HG03103 (cell line): ENCODE measurements around the gene PTHLH.

Source experiments
- ATAC-seq: cut with Tn5 transposase; IDR thresholded peaks from one replicate; pipeline ENCODE4 v1.9.1; 2021; ENCODE audit warnings: low read depth; ENCODE audit not compliant: unreplicated experiment

PTHLH gene

DNA sequence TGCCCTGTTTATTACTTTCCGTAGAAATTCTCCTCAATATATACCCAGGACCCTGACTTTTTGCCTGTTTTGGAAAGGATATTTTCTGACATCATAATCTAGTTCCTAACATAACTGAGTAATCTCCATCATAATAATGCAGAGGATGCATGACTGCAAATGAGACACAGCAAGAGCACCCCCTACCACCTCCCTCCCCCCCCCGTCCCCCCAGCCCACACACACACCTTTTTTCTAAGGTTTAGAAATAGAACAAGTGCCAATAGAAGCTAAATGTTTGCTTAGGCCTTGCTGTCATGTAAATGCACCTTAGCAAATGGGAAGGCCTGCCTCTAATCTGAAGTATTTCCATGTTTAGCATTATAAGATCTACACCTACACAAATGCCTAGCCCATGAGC lies at the start of gene PTHLH:
PTHLH (minus strand) TSS at position 13 of the 400 bp plus-strand sequence. CDS start 3,239 bp downstream, outside the sequence.
- ATAC-seq, result no peak

GRCh38 chr12:28021704-28022103 lies 49.2 kb upstream of the PTHLH start:
- no peak for ATAC-seq

- ATAC-seq, result no peak
Measured at GRCh38 chr12:28017873-28018255, 45.3 kb upstream of the PTHLH start.

DNA sequence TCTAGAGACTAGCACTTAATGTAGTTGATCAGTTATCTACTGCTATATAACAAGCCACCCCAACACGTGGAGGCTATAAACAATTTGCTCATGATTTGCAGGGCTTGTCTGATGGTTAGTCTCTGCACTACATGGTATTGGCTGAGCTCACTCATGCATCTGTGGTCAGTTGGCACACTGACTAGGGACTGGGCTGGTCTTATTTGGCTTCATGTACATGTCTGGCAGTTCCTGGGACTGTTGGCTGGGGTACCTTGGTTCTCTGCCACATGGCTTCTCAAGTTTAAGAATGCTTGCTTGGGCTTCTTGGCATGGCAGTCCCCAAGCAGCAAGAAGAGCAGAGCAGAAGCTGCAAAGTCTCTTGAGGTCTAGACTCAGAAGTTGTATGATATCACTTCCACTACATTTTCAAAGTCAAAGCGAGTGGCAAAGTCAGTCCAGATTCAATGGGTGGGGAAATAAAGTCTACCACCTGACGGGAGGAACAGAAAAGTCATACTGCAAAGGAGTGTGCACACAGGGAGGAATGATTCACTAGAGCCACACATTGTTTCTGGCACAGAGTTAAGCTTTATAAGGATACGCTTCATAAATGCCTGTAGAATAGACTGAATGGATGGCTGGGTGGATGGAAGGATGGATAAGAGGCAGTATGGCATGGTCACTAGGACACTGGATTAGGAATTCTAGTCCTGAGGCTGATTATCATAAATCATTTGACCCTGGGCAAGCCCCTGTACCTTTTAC lies 44.8 kb upstream of the PTHLH start:
- no peak for ATAC-seq

DNA sequence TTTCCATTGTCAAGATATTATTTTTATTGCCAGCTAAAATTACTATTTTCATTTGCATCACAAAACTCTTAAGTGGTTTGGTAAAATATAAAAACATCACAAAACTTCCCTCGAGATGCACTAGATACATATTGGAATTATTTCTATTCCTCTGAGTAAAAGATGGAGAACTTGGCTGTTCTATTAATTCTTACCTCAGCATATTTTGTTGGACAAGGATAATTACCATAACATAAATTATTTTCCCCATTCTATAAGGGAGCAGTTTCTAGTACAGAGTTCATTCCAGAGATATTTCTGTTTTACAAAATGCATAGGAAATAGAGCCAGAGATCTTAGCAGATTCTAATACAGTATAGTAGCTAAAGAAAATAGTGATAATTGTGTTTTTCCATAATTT lies 42.6 kb upstream of the PTHLH start:
- ATAC-seq, result no peak

DNA sequence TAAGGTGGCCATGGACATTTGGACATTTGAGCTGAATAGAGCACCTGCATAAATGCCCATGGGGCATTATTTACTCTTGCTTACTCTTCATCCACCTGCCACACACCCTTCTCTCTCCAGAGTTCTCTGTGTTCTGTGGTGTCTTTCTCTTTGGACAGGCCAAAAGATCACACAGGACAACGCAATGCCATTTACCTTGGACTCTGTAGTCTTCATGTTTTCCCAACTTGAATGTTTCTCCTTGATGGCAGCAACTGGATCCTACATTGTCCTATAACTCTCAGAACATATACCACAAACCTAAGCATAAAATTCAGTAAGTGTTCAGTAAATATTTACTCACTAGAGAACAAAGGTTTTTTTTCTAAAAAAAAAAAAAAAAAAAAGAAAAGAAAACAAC lies 41.7 kb upstream of the PTHLH start:
- no peak for ATAC-seq

DNA sequence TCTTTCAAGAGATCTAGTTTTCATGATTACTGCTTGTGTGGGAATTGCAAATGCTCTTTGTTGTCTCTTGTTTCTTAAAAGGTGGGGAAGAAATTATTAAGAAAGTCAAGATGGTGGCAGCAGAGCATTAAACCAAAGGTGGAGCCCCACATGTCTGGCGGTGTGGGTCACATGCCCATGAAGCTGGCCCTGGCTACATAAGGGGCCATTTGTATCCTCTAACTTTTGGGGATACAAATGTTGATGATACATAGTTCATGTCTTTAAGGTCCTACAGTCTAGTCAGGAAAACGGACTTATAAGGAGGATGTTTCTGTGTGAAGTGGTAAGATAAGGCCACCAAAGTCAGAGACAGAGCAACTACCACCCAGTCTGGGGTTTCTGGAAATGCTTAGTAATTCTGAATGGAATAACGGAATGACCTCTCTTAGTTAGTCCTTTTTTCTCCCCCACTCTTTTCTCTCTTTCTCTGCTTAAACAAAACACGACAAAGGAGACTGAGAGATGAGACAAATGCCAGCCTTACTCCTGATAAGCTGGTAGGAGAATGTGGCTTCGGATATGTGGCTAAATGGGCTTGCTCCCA lies 39.9 kb upstream of the PTHLH start:
- ATAC-seq, result no peak

GRCh38 chr12:28010036-28010435 lies 37.5 kb upstream of the PTHLH start:
- ATAC-seq, result no peak

DNA sequence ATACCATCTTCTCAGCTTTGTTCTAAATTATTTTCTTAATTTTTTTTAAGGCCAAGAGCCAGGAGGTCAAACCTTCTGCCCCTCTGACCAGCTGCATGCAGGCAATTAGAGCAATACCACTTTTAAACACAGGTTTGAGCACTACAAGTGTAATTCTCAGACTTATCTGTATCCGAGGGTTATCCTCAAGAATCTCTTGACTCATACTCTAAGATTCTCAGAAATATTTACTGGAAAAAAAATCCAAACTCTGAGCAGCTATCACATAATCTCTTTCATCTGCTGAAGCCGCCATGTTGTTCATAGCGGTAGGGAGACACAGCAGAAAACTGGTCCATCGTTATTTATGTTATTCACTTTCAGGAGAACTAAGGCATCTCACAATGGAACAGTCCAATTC lies 27.4 kb upstream of the PTHLH start:
- no peak for ATAC-seq

GRCh38 chr12:27999521-27999920 lies 27.0 kb upstream of the PTHLH start:
- no peak for ATAC-seq

DNA sequence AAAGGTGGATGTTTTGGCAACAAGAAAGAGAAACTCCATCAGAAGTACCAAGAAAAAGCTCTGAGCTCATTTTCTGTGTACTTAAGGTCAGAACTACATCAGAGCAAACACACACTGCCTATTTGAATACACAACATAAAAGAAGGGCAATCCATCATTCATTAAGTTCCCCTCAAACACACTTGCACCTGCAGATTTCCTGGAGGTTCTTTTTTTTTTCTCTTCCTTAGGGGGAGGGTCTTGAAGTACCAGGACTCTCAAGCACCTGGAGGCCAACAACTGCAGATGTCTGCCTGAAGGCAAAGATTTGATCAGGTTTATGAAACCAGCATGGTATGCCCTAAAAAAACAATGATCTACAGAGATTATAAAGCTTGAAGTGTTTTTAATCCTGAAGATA lies 26.1 kb upstream of the PTHLH start:
- no peak for ATAC-seq

GRCh38 chr12:27998170-27998569 lies 25.6 kb upstream of the PTHLH start:
- ATAC-seq, result no peak

DNA sequence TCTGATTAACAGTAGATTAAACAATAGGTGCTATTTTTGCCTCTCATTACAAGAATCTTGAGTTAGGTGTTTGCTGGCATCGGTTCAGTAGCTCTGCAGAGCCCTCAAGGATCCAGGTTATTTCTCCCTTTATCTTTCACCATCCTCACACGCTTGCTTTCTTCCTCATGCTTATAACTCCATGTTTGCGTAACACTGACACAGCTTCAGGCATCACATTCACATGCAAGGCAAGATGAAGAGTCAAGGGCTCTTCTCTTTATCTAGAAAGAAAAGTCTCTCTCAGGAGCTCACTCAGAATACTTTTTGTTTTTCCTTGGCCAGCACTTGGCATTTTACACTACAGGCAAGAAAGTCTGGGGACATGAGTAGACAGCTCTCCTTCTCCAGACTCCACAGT lies 24.2 kb upstream of the PTHLH start:
- no peak for ATAC-seq

DNA sequence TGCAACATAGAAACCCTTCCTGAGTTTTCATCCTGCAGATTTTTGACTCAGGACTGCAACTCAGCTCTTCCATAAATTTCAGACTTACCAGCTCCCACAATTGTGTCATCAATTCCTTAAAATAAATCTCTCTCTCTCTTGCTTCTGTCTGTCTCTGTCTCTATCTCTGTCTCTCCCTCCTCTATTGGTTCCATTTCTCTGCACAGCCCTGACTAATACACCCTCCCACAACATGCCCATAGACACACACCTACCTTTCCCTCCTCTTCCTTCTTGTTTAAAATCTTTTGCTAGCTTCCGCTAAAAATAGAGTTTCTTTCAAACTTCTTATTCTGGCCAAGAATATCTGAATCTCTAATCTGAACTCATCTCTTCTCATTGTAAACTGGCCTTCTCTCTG lies 22.9 kb upstream of the PTHLH start:
- ATAC-seq, result no peak

DNA sequence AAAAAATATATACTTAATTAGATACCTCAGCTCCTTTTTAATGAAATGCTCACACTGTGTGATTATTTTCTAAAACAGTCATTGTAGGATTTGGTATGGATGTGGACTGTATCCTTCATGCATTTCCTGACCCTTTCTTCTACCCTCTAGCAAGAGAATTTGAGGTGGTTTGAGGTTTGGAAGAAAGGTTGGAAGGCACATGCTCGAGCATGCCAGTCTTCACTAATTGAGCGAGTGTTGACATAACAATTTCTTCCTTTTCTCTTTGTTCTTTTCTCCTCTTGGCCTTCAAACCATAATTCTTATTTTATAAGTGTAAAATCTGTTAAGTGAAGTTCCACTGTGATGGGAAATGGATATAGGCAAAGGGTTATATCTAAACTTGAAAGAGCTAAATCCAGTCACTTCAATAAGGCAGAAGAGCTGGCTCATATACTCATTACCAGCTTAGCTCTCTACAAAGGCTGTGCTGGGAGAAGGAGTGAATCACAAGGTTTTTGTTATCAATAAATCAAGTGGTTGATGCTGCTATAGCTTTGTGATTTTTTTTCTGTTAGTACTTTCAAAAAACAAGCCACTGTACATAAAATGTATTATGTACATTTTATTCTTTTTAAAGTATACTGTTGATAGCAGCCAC lies 16.2 kb upstream of the PTHLH start:
- ATAC-seq, result no peak

GRCh38 chr12:27987331-27987730 lies 14.8 kb upstream of the PTHLH start:
- no peak for ATAC-seq

- ATAC-seq, result no peak
Measured at GRCh38 chr12:27984275-27984674, 11.7 kb upstream of the PTHLH start.

- no peak for ATAC-seq
Measured at GRCh38 chr12:27982951-27983350, 10.4 kb upstream of the PTHLH start.

GRCh38 chr12:27982385-27982784 lies 9.9 kb upstream of the PTHLH start:
- ATAC-seq, result no peak

- no peak for ATAC-seq
Measured at GRCh38 chr12:27981874-27982273, 9.3 kb upstream of the PTHLH start.

DNA sequence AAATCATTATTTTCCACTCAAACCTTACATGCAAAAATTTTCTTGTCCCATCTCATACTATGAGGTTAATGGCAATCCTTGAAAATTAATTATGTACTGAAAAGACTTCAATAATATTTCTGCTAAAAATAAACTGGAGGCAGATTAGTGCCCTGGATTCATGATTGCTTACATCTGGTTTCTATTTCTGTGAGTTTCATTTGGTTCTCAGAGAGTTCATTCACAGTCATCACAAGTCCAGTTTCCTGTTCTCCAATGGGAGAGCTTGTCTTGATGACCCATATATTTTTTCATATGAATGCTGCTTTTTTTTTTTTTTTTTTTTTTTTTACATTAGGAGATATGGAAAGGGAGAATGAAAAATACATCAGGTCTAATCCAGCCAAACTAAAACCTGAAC lies 6.6 kb upstream of the PTHLH start:
- ATAC-seq, result no peak
